NCI-H2171 treated with DMSO at 0.1 percent for 48 hours (cell line): ENCODE data around the gene SPOCK1.

Source experiments
- DNase-seq: peaks from one replicate; lab custom pipeline; 2025; lab: John Stamatoyannopoulos, UW

SPOCK1 gene

GRCh38 chr5:137328991-137329390 lies 170.1 kb downstream of the SPOCK1 start:
- DNase-seq: no peak

- DNase-seq: no peak
Observed at GRCh38 chr5:137328463-137328862, 170.7 kb downstream of the SPOCK1 start.

- no peak for DNase-seq
Observed at GRCh38 chr5:137325721-137326120, 173.4 kb downstream of the SPOCK1 start.

- DNase-seq: peak; percentile 32
Observed at GRCh38 chr5:137320056-137321045, 178.8 kb downstream of the SPOCK1 start.

GRCh38 chr5:137318027-137318426 lies 181.1 kb downstream of the SPOCK1 start:
- no peak for DNase-seq

GRCh38 chr5:137316346-137316736 lies 182.8 kb downstream of the SPOCK1 start:
- DNase-seq: no peak

GRCh38 chr5:137315534-137316345 lies 183.4 kb downstream of the SPOCK1 start:
- no peak for DNase-seq

GRCh38 chr5:137315109-137315508 lies 184.0 kb downstream of the SPOCK1 start:
- DNase-seq: no peak

GRCh38 chr5:137313526-137314175 lies 185.5 kb downstream of the SPOCK1 start:
- DNase-seq: no peak

- DNase-seq: no peak
Observed at GRCh38 chr5:137312011-137312410, 187.1 kb downstream of the SPOCK1 start.

GRCh38 chr5:137310051-137310730 lies 188.9 kb downstream of the SPOCK1 start:
- no peak for DNase-seq

- no peak for DNase-seq
Observed at GRCh38 chr5:137309290-137309689, 189.8 kb downstream of the SPOCK1 start.

- DNase-seq: no peak
Observed at GRCh38 chr5:137308311-137308710, 190.8 kb downstream of the SPOCK1 start.

- no peak for DNase-seq
Observed at GRCh38 chr5:137306903-137307302, 192.2 kb downstream of the SPOCK1 start.

GRCh38 chr5:137305971-137306602 lies 193.0 kb downstream of the SPOCK1 start:
- peak; percentile 19 for DNase-seq

- DNase-seq: peak; percentile 89
Observed at GRCh38 chr5:137304226-137304874, 194.8 kb downstream of the SPOCK1 start.

GRCh38 chr5:137303509-137303908 lies 195.6 kb downstream of the SPOCK1 start:
- DNase-seq: no peak

- no peak for DNase-seq
Observed at GRCh38 chr5:137300411-137301240, 198.5 kb downstream of the SPOCK1 start.

- DNase-seq: peak; percentile 88
Observed at GRCh38 chr5:137296213-137296781, 202.8 kb downstream of the SPOCK1 start.
